HG03432 (cell line): ENCODE data around the gene FXYD1.

ENCODE experiments used
- ATAC-seq: cut with Tn5 transposase; IDR thresholded peaks from one replicate; pipeline ENCODE4 v1.9.1; 2021; ENCODE audit warnings: mild to moderate bottlenecking, moderate library complexity; ENCODE audit not compliant: unreplicated experiment

Gene FXYD1

DNA sequence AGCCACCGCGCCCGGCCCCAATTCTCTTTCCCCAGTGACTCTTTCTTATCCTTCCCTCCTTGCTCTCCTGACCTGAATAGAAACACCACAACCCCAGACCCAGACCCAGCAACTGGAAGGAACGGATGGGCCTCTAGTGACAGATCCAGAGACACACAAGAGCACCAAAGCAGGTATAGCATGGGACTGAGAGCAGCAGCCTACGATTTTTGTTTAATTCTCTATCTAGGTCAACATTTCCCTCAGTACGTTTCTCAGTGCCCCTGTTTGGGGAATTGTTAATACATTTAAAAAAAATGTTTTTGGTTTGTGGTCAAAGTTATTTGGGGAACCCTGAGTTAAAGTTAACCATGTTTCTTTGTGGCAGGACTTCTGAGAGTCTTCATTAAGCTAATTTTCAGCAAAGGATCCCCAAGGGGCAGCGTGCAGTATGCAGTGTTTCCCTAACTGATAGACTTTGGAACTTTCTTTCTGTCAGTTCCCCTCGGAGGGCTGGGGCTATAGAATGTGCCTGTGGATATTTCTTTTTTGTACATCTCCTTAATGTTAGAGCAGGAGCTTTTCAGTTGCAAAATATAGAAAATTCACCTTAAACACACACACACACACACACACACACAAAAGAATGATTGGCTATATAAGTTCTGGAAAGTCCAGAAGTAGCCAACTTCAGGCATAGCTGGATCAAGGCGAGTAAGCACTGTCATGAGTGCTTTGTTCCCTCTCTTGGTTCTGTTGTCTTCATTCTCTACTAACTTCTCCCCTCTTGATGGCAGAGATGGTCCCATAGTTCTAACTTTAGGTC lies 22.2 kb downstream of the FXYD1 start:
- no peak for ATAC-seq

GRCh38 chr19:35161434-35161743 lies 22.8 kb downstream of the FXYD1 start:
- ATAC-seq: no peak

- no peak for ATAC-seq
These were observed 24.1 kb downstream of the FXYD1 start for GRCh38 chr19:35162471-35163326.

DNA sequence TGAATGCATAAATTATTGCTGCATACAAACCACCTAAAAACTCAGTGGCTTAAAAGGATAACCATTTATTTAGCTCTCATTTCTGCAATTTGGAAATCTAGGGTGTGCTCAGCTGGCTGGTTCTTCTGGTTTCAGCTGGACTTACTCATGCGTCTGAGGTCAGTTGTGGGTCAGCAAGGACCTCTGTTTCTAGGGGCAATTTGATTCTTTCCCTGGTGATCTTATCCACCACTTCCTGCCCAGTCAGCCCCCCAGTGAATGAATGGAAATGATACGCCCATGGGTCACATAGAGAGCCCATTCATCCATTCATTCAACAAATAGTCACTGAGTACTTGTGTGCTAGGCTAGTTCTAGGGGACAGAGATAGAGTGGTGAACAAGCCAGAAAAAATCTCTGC lies 25.8 kb downstream of the FXYD1 start:
- no peak for ATAC-seq

DNA sequence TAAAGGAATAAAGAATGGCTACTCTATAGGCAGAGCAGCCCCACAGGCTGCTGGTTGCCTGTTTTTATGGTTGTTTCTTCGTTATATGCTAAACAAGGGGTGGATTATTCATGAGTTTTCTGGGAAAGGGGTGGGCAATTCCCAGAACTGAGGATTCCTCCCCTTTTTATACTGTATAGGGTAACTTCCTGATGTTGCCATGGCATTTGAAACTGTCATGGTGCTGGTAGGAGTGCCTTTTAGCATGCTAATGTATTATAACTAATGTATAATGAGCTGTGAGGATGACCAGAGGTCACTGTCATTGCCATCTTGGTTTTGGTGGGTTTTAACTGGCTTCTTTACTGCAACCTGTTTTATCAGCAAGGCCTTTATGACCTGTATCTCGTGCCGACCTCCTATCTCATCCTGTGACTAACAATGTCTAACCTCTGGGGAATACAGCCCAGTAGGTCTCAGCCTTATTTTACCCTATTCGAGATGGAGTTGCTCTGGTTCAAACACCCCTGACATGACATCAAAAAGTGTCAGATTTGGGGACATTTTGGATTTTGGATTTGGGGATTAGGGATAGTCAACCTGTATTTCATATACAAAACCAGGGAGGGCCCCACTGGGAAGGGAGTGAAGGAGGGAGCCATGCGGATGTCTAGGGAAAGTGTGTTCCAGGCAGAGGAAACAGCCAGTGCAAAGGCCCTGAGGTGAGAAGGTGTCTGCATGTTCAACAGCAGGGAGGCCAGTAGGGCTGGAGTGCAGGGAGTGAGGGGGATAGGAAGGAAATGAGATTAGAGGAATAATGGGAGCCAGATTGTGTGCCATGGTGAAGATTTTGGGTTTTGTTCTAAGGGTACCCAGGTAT lies 26.8 kb downstream of the FXYD1 start:
- ATAC-seq: no peak

- no peak for ATAC-seq
These were observed 27.8 kb downstream of the FXYD1 start for GRCh38 chr19:35166100-35167063.

GRCh38 chr19:35167251-35168119 lies 28.9 kb downstream of the FXYD1 start:
- ATAC-seq: no peak

GRCh38 chr19:35168196-35168595 lies 29.6 kb downstream of the FXYD1 start:
- ATAC-seq: no peak

DNA sequence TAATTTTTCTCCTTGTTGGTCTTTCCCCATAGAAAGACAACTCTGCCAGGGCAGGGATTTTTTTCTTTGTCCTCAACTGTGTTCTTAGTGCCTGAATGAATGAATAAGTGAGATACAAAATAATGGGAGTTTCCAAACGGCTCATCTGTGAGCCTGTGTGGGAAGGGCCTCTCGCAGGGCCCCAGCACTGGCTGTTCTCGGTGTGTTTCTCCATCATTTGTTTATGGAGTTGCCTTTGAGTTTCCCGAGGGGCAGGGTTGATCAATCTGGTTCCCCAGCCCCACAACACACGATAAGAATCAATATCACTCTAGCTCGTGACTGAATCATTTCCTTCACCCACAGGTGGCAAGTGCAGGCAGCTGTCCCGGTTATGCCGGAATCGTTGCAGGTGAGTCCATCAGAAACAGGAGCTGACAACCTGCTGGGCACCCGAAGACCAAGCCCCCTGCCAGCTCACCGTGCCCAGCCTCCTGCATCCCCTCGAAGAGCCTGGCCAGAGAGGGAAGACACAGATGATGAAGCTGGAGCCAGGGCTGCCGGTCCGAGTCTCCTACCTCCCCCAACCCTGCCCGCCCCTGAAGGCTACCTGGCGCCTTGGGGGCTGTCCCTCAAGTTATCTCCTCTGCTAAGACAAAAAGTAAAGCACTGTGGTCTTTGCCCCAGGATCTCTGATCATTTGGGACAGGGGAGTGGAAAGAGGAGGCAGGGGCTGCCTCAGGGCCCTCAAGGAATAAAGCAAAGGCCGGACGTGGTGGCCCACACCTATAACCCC lies 30.8 kb downstream of the FXYD1 start:
- no peak for ATAC-seq

GRCh38 chr19:35170359-35171061 lies 31.9 kb downstream of the FXYD1 start:
- no peak for ATAC-seq

- ATAC-seq: no peak
These were observed 33.1 kb downstream of the FXYD1 start for GRCh38 chr19:35171730-35172129.

DNA sequence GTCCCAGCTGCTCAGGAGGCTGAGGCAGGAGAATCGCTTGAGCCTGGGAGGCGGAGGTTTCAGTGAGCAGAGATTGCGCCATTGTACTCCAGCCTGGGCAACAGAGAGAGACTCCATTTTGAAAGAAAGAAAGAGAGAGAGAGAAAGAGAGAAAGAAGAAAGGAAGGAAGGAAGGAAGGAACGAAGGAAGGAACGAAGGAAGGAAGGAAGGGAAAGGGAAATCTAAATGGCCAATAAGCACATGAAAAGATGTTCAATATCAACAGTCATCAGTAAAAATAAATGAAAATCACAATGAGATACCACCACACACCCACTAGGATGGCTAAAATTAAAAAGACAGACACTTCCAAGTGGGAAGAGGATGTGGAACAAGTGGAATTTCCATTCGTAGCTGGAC lies 35.6 kb downstream of the FXYD1 start:
- ATAC-seq: no peak

DNA sequence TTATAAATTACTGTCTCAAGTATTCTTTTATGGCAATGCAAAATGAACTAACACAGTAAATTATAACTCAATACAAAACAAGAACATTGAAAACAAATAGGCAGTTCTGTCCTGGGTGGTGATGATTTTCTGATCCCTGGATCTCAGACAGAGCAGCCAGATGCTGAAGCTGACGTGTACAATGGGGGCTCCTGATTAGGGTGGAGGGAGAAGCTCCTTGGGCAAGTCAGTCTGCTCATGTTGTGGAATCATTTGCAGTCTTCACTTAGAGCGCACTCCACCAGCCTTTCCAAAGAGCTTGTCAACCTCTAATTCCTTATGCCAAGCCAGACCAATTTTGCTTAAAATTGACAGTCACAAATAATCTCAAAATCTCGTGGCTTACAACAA lies 37.6 kb downstream of the FXYD1 start:
- no peak for ATAC-seq

GRCh38 chr19:35177377-35178274 lies 39.0 kb downstream of the FXYD1 start:
- ATAC-seq: no peak

DNA sequence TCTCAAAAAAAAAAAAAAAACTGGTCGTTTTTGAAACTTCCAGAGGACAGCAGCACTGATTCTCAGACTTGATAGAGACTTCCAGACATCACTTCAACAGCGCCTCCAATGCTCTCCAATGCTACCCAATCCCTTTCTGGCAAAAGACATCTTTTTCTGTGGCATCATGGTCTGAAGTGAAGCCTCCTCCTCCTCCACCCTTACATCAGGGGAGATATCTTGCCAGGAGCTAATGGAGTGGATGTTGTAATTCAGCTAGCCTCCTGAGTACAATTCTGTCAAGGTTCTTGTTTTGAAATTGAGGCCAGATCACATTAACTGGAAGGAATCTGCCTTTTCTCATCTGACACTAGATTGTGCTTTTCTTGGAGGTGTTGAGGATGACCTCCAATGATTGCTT lies 40.1 kb downstream of the FXYD1 start:
- ATAC-seq: no peak

DNA sequence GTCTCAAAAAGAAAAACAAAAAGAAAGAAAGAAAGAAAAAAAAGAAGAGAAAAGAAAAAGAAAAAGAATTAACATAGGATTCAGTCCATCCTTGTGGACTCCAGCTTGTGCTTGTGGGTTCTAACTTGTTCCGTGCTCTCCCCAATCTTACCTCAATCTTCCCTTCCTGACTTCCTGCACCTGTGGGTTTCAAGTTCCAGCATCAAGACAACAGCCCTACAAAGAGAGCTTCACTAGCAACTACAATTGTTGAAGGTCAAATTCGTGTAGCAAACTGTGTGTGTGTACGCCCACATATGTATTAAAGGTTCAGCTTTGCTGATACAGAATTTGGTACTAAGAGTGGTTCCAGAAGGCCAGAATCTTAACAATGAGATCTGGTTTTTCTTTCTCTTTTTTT lies 41.2 kb downstream of the FXYD1 start:
- ATAC-seq: no peak

GRCh38 chr19:35181387-35181786 lies 42.8 kb downstream of the FXYD1 start:
- ATAC-seq: no peak
